HG03354 (cell line): Measurements from ENCODE around the gene CTU2.

Experiments
- ATAC-seq: cut with Tn5 transposase; IDR thresholded peaks from one replicate; pipeline ENCODE4 v1.9.1; 2021; ENCODE audit warnings: mild to moderate bottlenecking; ENCODE audit not compliant: unreplicated experiment, poor library complexity, severe bottlenecking

Gene CTU2

DNA sequence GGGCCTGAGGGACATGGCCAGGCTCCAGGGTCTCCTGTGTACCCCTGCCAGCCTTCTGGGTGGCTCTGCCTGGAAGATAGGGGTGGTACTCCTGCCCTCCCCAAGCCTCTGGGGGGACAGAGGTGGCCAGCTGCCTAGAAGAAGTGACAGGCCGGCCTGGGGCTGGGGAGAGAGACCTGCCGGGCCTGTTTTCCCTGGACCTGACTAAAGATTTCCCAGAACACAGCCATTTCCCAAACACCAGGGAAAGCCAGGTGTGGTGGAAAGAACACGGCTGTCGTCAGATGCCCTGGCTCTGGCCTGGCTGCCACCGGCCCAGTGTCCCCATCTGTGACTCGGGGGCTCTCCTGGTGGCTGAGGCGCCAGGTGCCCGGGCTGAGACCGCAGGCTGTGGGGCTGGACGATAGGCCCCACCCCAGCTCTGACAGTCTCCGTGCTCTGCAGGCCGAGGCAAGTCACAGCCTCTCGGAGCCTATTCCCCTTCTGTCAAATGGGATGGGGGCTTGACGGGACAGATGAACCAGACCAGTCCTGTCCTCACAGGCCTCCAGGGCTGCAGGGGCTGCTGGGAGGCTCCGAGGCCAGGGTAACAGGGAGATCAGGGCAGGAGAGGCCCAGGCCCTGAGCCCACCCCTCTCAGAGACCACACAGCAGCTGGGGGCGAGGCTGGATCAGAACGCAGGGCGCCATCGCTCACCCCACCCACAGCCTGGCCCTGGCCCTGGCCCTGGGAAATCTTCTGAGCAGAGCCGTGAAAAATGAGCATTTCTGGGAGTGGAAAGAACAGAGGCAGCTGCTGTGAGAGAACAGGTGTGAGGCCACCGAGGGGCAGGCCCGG is 33.1 kb downstream of the CTU2 start:
- ATAC-seq, result no peak

DNA sequence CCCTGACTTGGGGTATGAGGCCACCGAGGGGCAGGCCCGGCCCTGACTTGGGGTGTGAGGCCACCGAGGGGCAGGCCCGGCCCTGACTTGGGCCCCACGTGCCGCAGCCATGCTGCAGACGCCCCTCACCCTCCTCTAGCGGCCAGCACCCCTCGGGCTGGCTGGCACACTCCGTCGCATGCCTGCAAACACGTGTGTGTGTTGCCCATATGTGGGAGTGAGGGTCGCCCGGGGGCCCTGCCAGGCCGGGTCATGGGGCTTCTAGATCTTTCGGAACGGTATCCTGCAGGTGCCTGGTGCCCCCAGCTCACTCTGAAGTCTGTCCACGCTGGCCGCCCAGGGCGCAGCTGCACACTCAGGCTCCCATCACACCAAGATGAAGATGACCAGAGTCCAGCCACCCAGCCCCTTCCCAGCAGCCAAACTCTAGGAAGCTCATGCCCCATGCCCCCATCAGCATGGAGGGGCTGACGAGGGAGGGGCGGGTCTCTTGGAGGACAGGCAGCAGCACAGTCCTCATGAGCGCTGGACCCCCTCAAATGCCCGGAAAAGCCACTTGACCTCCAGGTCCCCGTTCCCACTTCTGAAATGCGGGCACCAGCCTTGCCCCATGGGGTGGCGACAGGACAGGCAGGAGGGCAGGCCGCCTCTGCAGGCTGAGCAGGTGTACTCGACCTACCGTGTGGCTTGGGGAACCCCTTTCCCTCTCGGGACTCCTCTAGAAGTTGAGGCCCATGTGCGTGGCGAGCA is 33.8 kb downstream of the CTU2 start:
- no peak for ATAC-seq

DNA sequence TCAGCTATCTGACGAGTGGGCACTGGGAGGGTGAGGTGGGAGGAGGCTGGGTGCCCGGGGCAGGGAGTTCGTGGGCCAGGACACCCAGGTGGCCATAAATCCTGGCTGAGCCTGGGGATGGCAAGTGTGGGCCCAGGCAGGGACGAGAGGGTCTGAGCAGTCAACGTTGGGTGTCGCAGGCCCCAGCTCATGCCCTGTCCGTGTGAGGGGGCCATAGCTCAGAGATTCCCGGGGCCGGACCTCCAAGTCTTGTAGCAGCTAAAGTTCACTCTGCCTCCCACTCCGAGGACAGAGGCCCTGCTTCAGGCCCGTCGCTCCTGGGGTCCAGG is 34.4 kb downstream of the CTU2 start:
- no peak for ATAC-seq

DNA sequence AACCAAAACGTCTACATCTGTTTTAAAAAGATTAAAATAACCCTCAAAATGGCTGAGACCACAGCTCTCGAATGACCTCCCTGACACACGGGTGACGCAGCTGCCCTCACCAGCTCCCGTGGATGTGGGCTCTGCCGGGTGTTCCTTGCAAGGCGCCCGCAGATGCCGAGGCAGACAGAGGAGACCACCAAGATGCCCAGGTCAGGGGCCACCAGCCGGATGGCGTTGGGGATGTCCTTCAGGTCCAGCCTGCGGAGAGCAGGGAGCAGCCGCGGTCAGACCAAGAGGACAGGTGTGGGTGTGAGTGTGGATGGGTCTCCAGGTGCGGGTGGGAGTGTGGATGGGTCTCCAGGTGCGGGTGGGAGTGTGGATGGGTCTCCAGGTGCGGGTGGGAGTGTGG is 35.1 kb downstream of the CTU2 start:
- no peak for ATAC-seq

DNA sequence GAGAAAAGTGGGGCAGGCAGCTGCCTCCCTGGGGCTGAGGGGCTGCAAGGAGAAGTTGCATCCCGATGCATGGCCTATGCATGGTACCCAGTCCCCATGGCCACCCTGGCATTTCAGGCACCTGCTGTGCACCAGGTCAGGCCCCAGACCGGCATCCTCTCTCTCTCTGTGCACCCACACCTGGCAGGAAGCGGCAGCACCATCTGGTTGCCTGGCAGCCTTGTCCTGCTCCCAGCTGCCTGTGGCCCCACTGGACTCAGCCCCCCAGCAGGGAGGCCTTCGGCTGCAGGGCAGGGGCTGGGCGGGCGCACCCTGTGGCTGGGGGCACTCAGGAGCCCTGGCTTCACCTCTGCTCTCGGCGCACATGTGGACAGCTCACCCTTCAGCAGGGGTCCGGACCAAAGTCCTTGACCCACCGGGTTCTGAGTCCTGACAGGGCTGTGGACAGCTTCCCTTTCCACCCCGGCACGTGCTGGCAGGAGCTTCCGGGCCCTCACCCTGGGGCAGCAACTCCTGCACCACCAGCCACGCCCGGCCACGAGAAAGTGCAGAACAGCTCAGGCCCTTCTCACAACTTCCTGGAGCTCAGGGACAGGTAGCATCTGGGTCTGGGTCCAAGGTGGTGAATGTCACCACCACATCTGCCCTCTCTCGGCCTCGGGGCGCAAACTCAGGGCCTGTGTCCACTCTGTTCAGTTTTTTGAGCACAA is 36.7 kb downstream of the CTU2 start:
- ATAC-seq, result no peak

DNA sequence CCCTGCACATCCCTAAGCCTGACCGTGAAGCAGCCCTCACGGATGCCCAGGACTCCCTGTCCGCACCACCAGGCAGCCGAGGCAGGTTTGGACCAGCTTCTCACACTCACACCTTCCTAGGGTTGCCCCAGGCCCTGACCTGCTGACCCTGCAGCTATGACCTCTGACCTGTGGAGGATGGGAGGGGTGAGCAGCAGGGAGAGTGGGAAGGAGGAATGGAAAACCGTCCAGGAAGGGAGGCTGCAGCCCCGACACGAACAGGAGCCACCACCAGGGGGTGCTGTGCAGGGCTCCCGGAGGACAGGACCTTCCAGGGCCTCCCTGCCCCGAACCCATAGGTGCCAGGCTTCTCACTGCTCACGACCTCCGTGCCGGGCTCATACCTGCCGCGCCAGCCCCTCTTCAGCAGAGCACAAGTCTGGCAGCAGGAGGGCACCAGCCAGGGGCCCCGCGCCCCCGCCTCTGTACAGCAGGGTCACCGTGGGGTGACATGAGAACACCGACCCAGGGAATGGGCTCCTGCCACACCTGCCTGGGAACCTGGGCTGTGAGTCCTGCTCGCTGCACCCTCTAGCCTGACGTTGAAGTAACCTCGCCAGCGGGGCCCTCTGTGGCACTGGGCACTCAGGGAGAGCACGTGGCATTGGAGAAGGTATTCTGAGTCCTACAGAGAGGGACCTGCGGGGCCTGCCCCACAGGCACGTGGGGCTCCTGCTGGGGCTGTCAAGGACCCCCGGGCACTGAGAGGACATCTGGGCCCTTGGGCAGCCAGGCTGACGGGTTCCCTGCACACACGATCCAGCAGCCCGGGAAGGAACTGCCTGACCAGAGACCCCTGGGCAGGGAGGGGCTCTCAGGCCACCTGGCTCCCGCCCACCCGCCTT is 37.6 kb downstream of the CTU2 start:
- no peak for ATAC-seq

DNA sequence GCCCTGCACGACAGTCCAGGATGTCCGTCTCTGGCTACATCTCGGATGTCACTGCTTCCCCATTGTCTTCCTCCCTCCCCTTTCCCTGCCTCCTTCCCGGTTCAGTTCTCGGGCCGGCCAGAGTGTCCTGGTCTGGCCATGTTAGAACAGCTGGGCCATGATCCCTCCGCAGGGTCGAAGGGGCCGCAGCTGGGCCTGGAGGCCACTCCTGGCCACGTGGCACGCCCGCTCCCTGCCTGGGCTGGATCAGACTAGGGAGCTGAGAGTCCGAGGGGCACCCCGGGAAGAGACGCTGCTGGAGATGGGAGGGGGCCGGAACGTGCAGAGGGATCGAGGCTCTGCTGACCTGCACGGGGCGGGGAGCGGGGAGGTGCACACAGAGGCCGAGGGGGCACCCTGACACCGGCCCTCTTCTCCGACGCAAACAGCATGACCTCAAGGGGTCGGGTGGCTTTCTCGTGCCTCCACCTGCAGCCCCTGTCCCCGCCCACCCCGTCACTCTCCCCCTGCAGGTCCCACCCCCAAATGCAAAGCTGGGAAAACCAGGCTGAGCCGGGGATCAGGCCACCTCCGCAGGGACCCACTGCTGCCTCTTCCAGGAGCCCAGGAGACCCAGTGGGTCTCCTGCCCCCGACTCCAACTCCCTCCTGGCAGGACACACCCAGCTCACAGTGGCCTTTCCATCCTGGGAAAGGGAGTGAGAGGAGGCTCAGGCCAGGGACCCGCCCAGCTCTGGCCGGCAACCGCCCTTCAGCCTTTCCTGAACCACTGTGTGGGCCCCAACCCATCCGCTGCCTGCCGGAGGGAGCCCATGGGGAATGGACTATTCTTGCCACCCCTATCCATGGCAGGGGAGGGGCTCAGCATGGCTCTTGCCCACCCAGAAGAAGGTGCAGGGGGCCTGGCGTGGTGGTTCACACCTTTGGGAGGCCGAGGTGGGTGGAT is 38.5 kb downstream of the CTU2 start:
- ATAC-seq, result no peak

DNA sequence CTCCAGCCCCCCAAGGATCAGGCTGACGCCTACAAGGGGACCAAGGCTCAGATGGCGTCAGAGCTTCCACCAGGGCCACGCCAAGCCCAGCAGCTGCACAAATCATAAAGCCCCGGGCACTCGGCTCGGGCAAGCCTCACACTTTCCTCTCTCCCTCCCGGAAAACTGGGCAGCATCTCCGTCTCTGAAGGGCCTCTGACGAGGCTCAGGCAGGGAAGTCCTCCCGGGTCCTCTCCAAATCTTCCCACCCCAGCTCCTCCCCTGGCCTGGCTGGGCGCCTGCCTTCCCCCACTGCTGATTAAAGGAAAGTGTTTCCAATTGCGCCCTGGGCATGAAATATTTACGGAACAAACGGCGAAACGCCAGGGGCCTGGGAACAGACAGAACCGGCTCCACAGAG is 40.2 kb downstream of the CTU2 start:
- ATAC-seq, result no peak

DNA sequence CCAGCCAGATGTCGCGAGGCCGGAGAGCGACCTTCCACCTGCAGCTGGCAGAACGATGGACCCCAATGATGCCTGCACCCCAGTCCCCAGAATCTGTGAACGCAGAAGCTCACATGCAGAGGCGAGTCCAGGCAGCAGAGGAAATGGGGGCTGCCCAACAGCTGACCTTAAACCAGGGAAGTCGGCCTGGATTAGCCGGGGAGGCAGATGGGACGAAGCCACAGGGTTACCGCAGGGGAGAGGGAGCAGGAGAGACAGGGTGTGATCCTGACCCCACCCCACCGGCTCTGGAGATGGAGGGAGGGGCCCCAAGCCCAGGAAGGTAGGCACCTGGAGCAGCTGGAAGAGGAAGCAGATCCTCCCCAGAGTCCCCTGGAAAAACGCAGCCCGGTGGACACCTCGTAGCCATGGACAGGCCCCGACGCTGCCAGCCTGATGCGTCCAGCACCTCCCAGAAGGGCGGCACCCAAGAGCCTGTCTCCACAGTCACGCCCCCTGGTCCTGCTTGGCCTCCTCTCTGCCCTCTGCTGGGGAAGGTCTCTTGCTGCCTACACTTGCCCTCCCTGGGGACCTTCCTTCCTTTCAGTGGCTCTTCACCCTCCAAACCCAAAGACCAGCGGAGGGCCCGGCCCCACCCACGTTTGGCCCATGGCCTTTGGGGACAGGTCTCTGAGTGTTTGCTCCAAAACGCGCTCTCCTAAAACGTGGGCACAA is 41.4 kb downstream of the CTU2 start:
- ATAC-seq, result no peak

DNA sequence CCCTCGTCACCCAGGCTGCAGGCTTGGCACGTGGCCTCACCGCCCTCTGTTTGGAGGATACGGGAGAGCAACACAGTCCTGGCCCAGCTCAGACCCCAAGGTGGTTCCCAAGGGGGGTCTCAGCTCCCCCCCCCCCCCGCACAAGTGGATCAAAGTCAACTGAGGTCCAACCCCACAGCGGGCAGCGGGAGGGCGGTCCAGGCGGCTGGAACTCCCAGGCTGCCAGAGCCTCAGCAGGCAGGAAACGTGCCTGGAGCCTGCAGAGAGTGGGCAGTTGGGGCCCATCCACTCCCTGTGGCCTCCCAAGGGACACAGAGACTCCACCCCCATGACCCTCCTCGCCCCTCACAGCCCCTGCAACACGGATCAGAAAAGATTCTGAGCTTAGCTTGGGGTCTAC is 42.1 kb downstream of the CTU2 start:
- no peak for ATAC-seq

DNA sequence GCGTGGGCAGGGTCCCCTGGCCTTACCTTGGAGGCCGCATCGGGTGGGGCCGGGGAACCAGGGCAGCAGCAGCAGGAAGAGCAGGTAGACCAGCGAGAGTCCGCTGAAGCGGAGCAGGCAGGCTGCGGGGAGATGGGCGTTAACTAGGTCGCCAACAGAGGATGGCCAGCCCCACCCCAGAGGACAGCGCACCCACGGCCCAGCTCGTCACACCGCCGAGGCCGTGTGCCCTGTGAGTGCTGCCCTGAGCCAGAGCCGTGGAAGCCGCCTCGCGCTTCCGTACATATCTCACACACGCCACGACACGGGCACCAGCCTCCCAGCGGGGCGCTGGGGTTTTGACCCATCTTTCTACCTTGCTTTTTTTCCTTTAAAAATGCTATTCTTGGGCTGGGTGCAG is 43.1 kb downstream of the CTU2 start:
- no peak for ATAC-seq

DNA sequence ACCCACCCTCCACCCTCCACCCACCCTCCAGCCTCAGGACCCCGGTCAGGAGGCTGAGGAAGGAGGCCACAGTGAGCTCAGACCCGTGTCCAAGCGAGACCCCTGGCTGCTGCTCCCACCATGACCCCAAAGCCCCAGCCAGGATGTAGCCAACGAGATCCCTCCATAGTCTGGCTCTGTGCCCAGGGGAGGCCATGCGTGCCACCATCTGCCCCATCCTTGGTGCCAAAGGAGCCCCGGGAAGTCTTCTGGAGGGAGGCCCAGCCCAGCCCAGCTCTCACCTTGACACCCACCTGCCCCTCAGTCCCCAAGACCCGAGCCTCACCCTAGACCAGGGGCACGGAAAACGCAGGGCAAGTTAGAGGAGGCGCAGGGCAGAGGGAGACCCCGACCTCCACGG is 44.6 kb downstream of the CTU2 start:
- ATAC-seq, result no peak

DNA sequence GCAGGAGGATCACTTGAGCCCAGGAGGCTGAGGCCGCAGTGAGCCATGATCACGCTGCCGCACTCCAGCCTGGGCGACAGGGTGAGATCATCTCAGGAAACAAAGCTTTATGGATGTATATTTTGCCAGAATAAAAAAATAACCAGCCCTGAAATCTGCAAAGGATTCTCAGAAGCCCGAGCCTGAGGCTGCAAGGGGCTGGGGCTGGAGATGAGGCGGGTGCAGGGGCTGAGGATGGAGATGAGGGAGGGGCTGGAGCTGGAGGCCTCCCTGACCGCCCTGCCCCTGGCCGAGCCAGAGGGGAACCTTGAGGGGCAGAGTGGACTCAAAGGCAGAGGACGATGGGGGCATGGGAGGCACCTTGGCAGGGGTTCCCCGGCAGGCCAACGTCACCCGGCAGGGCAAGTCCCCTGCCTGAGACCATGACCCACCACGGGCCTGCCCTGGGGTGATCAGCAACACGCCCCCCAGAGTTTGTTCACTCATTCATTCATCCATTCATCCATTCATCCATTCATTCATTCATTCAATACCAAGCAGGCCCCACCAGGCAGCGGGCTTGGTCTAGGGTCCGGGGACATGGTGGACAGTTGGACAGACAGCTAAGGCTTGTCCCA is 46.2 kb downstream of the CTU2 start:
- no peak for ATAC-seq

DNA sequence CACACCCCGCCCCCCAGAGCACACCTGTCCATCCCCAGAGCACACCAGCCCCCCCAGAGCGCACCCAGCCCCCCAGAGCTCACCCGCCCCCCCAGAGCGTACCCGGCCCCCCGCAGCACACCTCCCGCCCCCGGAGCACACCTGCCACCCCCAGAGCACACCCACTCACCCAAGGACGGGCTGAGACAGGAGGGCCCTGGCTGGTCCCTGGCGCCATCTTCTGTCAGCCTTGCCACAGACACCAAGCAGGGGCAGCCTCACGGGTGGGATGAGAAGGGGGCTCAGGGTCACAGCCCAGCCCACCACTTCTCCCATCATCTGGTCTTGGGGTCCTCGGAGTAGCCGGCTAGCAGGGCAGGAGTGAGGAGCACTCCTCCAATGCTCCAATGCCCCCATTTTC is 46.9 kb downstream of the CTU2 start:
- ATAC-seq, result no peak

DNA sequence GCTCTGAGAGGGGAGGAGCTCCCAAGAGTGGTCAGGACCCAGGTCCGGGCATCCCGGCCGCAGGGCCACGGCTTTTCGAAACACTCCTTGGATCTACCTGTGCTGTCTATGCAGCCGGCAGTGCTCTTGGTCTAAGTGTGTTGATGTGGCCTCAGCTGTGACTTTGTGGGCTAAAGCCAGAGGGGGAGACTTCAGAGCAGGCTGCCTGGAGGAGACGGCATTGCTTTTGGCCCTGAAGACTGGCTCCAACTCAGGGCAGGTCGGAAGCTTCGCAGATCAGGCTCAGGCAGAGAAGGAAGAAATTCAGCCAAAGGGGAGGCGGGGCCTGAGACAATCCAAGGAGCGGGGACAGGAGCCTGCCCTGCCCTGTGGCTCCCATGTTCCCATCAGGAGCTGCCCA is 47.3 kb downstream of the CTU2 start:
- ATAC-seq, result no peak

DNA sequence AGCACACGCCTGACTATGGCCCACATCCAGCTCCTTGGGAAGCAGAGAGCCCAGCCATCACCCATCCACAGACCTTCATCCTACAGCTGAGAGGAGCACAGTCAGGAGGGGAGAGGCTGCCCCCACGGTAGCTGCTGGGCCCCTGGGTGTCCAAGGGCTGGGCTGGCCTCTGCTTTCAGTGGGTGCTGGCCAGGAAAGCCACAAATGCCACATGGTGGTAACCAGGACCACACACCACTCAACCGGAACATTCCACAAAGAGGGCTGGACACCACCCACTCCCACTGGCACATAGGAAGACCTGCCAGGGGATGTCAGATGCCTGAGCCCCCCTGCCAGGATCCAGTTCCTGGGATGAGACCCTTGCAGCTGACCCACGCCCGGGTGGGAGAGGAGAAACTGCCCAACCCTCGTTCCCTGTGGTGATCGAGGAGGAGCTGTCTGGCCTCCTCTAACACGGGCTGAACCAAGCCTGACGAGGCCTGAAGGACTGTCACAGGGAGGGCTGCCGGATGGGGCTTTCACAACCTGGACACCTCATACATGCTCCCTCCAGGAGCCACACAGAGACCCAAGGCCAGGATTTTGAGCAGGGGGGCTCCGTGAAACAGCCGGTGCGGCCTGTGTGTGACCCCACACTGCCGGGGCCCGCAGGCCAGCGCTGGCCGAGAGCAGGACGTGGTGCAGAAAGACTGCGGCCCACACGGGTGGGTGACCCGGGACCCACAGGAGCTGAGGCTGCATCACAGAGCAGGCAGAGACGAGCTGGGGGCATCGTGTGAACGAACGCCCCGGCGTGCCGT is 48.0 kb downstream of the CTU2 start:
- ATAC-seq, result no peak
